Tibial nerve (tissue), 4 donors: ENCODE data around the gene ZNF385D. TPM values are rescaled to one million over a fixed set of nuclear protein-coding genes. Genes with fewer than 3 reads are reported as not detected.

Source experiments
- DNase-seq, 2 donors: peaks; one replicate each; pipeline ENCODE4 v3.0.0-alpha.2; 2019; ENCODE audit warnings: low spot score in 2 of 2
- H3K27ac ChIP-seq, 4 donors: fragments of 200-600 bp; sonication (generic) in 3 of 4; one replicate each; pipeline ENCODE4 v1.5.1; 2017 to 2019; ENCODE audit warnings: mild to moderate bottlenecking in 1 of 4
- H3K27me3 ChIP-seq, 2 donors: fragments of 200-600 bp; sonication (generic) in 1 of 2; one replicate each; pipeline versions ENCODE4 v1.5.1 to v1.6.0; 2017 to 2019
- H3K36me3 ChIP-seq, 3 donors: fragments of 200-600 bp; sonication (generic); one replicate each; pipeline ENCODE4 v1.5.1; 2018 to 2019
- H3K4me1 ChIP-seq, 4 donors: fragments of 200-600 bp; sonication (generic) in 3 of 4; one replicate each; pipeline ENCODE4 v1.5.1; 2017 to 2019
- H3K4me3 ChIP-seq, 4 donors: fragments of 200-600 bp; sonication (generic) in 3 of 4; one replicate each; pipeline ENCODE4 v1.5.1; 2017 to 2019; ENCODE audit warnings: mild to moderate bottlenecking in 1 of 4, moderate library complexity in 1 of 4
- H3K9me3 ChIP-seq, 4 donors: fragments of 200-600 bp; sonication (generic) in 3 of 4; one replicate each; pipeline ENCODE4 v1.5.1; 2017 to 2019
- EP300 ChIP-seq, 2 donors: sonication (generic); formaldehyde crosslinking; IDR thresholded peaks; one replicate each; pipeline ENCODE4 v1.6.1; 2017; ENCODE audit warnings: antibody characterized with exemption in 2 of 2, mild to moderate bottlenecking in 1 of 2
- POLR2A ChIP-seq, 2 donors: fragments of 450-650 bp; IDR thresholded peaks; one replicate each; pipeline ENCODE4 v1.6.1; 2017; ENCODE audit warnings: antibody characterized with exemption in 2 of 2, mild to moderate bottlenecking in 2 of 2, moderate library complexity in 2 of 2
- WGBS, 2 donors: methylation state at CpG; one replicate each; pipeline ENCODE4 v1.1.5; 2018; 5-methylcytosine and 5-hydroxymethylcytosine counted together
- total RNA-seq, 4 donors: library from RNA; depleted of rRNA; stranded (reverse); fragments of >200 nt; gene quantifications; one replicate each; pipeline ENCODE4 v1.1.0, GENCODE V29; 2016
- TF ChIP-seq, protein P1 (sequence below), 5 experiments: fragments of 200-600 bp in 3 of 5; fragments of 450-650 bp in 2 of 5; sonication (generic) in 3 of 5; IDR thresholded peaks; one replicate each; pipeline ENCODE4 v1.5.1; 2016 to 2019; ENCODE audit warnings: antibody characterized with exemption in 5 of 5, mild to moderate bottlenecking in 3 of 5, moderate library complexity in 2 of 5

ZNF385D gene
- total RNA-seq, 4 donors from 2014 or later, result 2.7 to 9.0 (median 4.4) TPM

DNA sequence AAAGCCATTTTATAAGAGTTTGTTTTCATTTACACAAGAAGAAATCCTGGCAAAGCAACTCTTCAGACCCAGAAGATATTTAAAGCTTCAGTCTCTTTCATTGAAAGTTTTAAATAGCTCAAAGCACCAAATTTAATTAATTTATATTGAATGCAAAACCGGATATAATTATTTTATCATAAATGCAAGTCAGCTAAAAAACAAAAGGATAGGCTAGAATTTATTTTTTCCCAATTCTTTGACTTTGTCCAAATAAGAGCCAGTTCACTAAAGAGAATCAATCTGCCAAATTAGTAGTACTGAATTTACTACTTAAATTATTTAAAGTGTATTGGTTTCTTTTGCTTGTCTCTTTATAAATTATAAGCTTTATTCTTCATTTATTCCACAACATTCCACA lies 101.5 kb downstream of the ZNF385D start:
- Histone ChIP-seq H3K4me3 (no peak overlapping the region), H3K4me1 (peaks cover 0 to 8% (median 0%) of the 10 kb centered on the region in 4 donors)

GRCh38 chr3:21647961-21648360 lies 103.0 kb downstream of the ZNF385D start:
- Histone ChIP-seq H3K9me3 (no peaks in the 10 kb centered on the region), H3K36me3 (no peaks in the 10 kb centered on the region), H3K4me3 (no peak overlapping the region), H3K27ac (no peak overlapping the region), H3K27me3 (no peaks in the 10 kb centered on the region), H3K4me1 (peaks cover 0 to 8% (median 0%) of the 10 kb centered on the region in 4 donors)
- 78 to 86% methylated on average over 4 of the region's 4 CpGs for WGBS, 2 donors
- TF ChIP-seq, protein P1, sequence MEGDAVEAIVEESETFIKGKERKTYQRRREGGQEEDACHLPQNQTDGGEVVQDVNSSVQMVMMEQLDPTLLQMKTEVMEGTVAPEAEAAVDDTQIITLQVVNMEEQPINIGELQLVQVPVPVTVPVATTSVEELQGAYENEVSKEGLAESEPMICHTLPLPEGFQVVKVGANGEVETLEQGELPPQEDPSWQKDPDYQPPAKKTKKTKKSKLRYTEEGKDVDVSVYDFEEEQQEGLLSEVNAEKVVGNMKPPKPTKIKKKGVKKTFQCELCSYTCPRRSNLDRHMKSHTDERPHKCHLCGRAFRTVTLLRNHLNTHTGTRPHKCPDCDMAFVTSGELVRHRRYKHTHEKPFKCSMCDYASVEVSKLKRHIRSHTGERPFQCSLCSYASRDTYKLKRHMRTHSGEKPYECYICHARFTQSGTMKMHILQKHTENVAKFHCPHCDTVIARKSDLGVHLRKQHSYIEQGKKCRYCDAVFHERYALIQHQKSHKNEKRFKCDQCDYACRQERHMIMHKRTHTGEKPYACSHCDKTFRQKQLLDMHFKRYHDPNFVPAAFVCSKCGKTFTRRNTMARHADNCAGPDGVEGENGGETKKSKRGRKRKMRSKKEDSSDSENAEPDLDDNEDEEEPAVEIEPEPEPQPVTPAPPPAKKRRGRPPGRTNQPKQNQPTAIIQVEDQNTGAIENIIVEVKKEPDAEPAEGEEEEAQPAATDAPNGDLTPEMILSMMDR (IDR thresholded peaks at IDR 0.05), result no peak
- TF ChIP-seq POLR2A (IDR thresholded peaks at IDR 0.05), result no peak
- TF ChIP-seq EP300 (IDR thresholded peaks at IDR 0.05), result no peak
- DNase-seq, result no peak

More for the DNA sequence above, 101.5 kb downstream of the ZNF385D start:
- TF ChIP-seq EP300 (IDR thresholded peaks at IDR 0.05) (no peak), POLR2A (IDR thresholded peaks at IDR 0.05) (no peak)
- TF ChIP-seq, protein P1 (IDR thresholded peaks at IDR 0.05), result no peak
- WGBS, 2 donors, result 54 to 64% methylated on average over 1 of the region's 1 CpG
- Histone ChIP-seq H3K9me3 (no peaks in the 10 kb centered on the region), H3K27ac (no peak overlapping the region), H3K36me3 (no peaks in the 10 kb centered on the region), H3K27me3 (no peaks in the 10 kb centered on the region)
- DNase-seq, result no peak

DNA sequence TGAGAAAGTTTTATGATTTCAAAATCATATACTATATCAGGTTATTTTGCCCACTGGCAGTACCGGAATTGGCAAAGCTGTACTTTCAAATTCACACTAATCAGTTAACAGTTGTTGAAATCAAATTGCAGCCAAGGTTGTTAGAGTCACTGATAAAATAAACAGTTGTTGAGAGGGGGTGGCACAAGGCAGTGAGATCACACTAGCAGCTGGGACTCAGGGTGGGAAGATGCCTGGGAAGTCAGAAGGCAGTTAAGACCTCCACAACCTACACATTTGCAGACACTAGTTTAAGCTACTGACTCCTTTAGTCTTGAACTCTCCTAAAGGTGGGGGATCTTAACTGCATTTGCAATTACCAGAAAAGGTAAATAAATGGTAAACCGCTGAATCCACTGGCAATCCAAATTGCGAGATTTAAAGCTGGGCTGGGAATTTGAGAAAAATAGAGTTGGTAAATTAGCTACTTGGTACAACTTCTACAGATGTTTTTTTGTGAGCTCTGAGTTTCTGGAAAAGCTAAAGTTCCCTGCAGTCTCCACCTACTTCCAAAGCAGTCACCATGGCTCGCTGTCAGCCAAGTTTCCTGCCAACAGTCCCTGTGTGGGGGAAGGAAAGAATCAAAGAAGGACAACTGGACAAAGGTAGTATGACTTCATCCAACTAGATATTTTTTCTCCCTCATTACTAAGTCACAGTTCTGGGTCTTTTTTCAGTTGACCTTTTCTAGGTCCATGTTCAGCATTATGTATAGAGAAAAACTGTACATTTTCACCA lies 105.7 kb downstream of the ZNF385D start:
- DNase-seq, result no peak
- peak overlapping the region in 2 of 4 donors; percentile 26 to 45 for H3K27ac ChIP-seq
- TF ChIP-seq POLR2A (IDR thresholded peaks at IDR 0.05) (no peak), EP300 (IDR thresholded peaks at IDR 0.05) (no peak)
- TF ChIP-seq, protein P1 (IDR thresholded peaks at IDR 0.05), result no peak
- 62 to 63% methylated on average over 4 of the region's 4 CpGs for WGBS, 2 donors
- peaks cover 0 to 8% (median 0%) of the 10 kb centered on the region in 4 donors for H3K4me1 ChIP-seq
- no peak overlapping the region for H3K4me3 ChIP-seq
- H3K27me3 ChIP-seq, result no peaks in the 10 kb centered on the region
- no peaks in the 10 kb centered on the region for H3K9me3 ChIP-seq
- H3K36me3 ChIP-seq, result no peaks in the 10 kb centered on the region

GRCh38 chr3:21644268-21644667 lies 106.7 kb downstream of the ZNF385D start:
- no peak overlapping the region for H3K27ac ChIP-seq
- TF ChIP-seq POLR2A (IDR thresholded peaks at IDR 0.05) (no peak), EP300 (IDR thresholded peaks at IDR 0.05) (no peak)
- TF ChIP-seq, protein P1 (IDR thresholded peaks at IDR 0.05), result no peak
- peaks cover 0 to 8% (median 0%) of the 10 kb centered on the region in 4 donors for H3K4me1 ChIP-seq
- no peak for DNase-seq
- H3K9me3 ChIP-seq, result no peaks in the 10 kb centered on the region
- H3K27me3 ChIP-seq, result no peaks in the 10 kb centered on the region
- WGBS, 2 donors, result 88 to 98% methylated on average over 2 of the region's 2 CpGs
- no peak overlapping the region for H3K4me3 ChIP-seq
- no peaks in the 10 kb centered on the region for H3K36me3 ChIP-seq

- H3K9me3 ChIP-seq, result no peaks in the 10 kb centered on the region
- H3K4me1 ChIP-seq, result peaks cover 0 to 8% (median 0%) of the 10 kb centered on the region in 4 donors
- no peaks in the 10 kb centered on the region for H3K36me3 ChIP-seq
- H3K4me3 ChIP-seq, result no peak overlapping the region
- TF ChIP-seq POLR2A (IDR thresholded peaks at IDR 0.05) (no peak), EP300 (IDR thresholded peaks at IDR 0.05) (no peak)
- TF ChIP-seq, protein P1 (IDR thresholded peaks at IDR 0.05), result no peak
- no peak for DNase-seq
- H3K27me3 ChIP-seq, result no peaks in the 10 kb centered on the region
- no peak overlapping the region for H3K27ac ChIP-seq
- 44 to 73% methylated on average over 2 of the region's 2 CpGs for WGBS, 2 donors
Observed at GRCh38 chr3:21643752-21644151, 107.3 kb downstream of the ZNF385D start.
